Measurements from ENCODE around the gene DCP2. TPM values are rescaled to one million over a fixed set of nuclear protein-coding genes. Genes with fewer than 3 reads are reported as not detected.

DCP2 gene
- total and polyA plus RNA-seq, 2 donors (not counting 1 experiment from before 2014, with no cell fraction given): 7.9 to 19.5 TPM

DNA sequence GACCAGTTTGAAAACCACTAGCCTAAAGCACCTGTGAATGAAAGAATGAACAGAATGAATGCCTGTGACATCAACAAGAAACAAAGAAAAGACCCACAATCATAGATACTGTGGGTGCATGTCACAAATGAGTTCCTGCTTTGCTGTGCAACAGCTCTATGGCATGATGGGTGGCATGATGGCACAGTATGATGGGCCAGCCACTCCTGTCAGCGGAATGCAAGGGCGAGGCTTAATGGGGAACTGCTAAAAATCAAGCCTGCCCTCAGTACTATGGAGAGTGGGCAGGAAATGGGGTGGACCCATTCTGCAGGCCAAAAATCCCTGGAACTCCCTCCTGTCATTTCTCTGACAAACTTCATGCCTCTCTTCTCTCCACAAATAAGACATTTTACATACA lies 89.0 kb downstream of the DCP2 start:
- Histone ChIP-seq H4K20me1 (ENCODE audit: control insufficient read depth, extremely low read depth, insufficient read depth, low read length) (no peaks in the 10 kb centered on the region), H3K4me3 (replicated peaks in 1 of 4; ENCODE audit: control extremely low read depth in 1 of 4, insufficient read depth in 1 of 4, low read depth in 3 of 4, low read length in 4 of 4) (no peak overlapping the region), H3K9me3 (ENCODE audit: control insufficient read depth, insufficient read depth, low read depth, low read length) (no peaks in the 10 kb centered on the region), H3K4me2 (ENCODE audit: extremely low read depth, insufficient read depth, low read length) (no peak overlapping the region), H3K27ac (ENCODE audit: insufficient read depth, low read length) (no peak overlapping the region), H2AFZ (ENCODE audit: low read length) (no peak overlapping the region), H3K79me2 (ENCODE audit: control insufficient read depth, insufficient read depth, low read length) (no peaks in the 10 kb centered on the region), H3K36me3 (ENCODE audit: control insufficient read depth, insufficient read depth, low read length) (no peaks in the 10 kb centered on the region), H3K9ac (ENCODE audit: insufficient read depth, low read length) (no peak overlapping the region), H3K4me1 (ENCODE audit: control insufficient read depth, extremely low read depth, insufficient read depth, low read length) (peaks cover 10% of the 10 kb centered on the region), H3K27me3 (ENCODE audit: control insufficient read depth, insufficient read depth, low read length) (no peaks in the 10 kb centered on the region)
- no peak for TF ChIP-seq EZH2 (IDR thresholded peaks at IDR 0.05; ENCODE audit: low read length, missing control alignments)
- no peak for DNase-seq (ENCODE audit: low read depth in 2 of 2)

DNA sequence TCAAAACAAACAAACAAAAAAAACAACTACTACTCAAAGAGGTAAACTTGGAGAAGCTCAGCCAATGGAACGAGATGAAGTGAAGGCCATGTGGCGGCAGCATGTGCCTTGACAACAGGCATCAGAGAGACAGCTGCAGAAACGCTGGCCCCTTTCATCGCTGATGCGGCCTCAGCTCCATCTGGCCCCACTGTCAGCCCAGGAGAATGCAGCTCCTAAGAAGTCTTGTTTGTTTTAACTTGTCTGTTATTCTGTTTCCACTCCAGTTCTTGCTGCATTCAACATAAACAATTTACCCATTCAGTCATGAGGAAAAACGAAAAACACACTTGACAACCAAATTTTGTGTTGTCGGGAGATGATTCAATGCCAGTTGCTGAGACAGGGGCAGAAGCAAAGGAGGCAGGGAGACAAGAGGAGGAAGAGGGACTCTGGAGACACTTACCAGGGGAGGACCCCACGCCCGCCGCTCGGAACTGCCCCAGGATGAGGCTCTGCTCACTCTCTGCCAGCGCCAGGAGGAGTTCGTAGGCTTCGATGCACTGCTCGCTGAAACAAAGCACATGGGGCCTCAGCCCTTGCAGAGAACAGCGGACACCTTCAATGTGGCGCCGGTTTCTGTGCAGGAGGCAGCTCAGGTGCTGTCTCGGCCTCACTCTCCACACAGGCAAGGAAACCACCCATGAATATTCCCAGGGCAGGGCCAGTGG lies 91.2 kb downstream of the DCP2 start:
- DNase-seq (ENCODE audit: low read depth in 2 of 2): peak; percentile 37 to 94
- Histone ChIP-seq H3K79me2 (ENCODE audit: control insufficient read depth, insufficient read depth, low read length) (no peaks in the 10 kb centered on the region), H3K9me3 (ENCODE audit: control insufficient read depth, insufficient read depth, low read depth, low read length) (no peaks in the 10 kb centered on the region), H3K27ac (ENCODE audit: insufficient read depth, low read length) (peak overlapping the region; percentile 61), H3K27me3 (ENCODE audit: control insufficient read depth, insufficient read depth, low read length) (no peaks in the 10 kb centered on the region), H3K9ac (ENCODE audit: insufficient read depth, low read length) (no peak overlapping the region), H3K4me2 (ENCODE audit: extremely low read depth, insufficient read depth, low read length) (peak overlapping the region; percentile 8), H3K4me3 (replicated peaks in 1 of 4; ENCODE audit: control extremely low read depth in 1 of 4, insufficient read depth in 1 of 4, low read depth in 3 of 4, low read length in 4 of 4) (no peak overlapping the region), H3K36me3 (ENCODE audit: control insufficient read depth, insufficient read depth, low read length) (no peaks in the 10 kb centered on the region), H3K4me1 (ENCODE audit: control insufficient read depth, extremely low read depth, insufficient read depth, low read length) (peaks cover 5% of the 10 kb centered on the region), H2AFZ (ENCODE audit: low read length) (no peak overlapping the region), H4K20me1 (ENCODE audit: control insufficient read depth, extremely low read depth, insufficient read depth, low read length) (no peaks in the 10 kb centered on the region)
- TF ChIP-seq, protein P1, sequence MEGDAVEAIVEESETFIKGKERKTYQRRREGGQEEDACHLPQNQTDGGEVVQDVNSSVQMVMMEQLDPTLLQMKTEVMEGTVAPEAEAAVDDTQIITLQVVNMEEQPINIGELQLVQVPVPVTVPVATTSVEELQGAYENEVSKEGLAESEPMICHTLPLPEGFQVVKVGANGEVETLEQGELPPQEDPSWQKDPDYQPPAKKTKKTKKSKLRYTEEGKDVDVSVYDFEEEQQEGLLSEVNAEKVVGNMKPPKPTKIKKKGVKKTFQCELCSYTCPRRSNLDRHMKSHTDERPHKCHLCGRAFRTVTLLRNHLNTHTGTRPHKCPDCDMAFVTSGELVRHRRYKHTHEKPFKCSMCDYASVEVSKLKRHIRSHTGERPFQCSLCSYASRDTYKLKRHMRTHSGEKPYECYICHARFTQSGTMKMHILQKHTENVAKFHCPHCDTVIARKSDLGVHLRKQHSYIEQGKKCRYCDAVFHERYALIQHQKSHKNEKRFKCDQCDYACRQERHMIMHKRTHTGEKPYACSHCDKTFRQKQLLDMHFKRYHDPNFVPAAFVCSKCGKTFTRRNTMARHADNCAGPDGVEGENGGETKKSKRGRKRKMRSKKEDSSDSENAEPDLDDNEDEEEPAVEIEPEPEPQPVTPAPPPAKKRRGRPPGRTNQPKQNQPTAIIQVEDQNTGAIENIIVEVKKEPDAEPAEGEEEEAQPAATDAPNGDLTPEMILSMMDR (conservative IDR thresholded peaks at IDR 0.05 in 1 of 2, IDR thresholded peaks at IDR 0.05 in 1 of 2; ENCODE audit: low read depth in 1 of 2, low read length in 2 of 2): no peak
- TF ChIP-seq EZH2 (IDR thresholded peaks at IDR 0.05; ENCODE audit: low read length, missing control alignments): no peak

DNA sequence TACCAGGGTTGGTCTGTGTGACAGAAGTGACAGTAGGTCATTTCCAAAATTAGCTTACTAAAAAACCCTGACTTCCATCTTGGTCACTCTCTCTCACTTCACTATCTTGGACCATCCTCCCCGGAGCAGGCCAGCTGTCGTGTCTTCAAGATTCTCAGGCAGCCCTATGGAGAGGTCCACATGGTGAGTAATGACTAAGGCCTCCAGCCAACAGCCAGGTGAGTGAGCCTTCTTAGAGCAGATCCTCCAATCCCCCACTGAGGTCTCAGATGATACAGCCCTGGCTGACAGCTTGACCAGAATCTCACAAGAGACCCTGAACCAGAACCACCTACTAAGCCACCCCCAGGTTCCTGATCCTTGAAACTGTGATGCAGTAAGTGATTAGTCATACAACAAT lies 92.0 kb downstream of the DCP2 start:
- no peak overlapping the region for H3K4me2 ChIP-seq (ENCODE audit: extremely low read depth, insufficient read depth, low read length)
- H3K79me2 ChIP-seq (ENCODE audit: control insufficient read depth, insufficient read depth, low read length): no peaks in the 10 kb centered on the region
- peaks cover 5% of the 10 kb centered on the region for H3K4me1 ChIP-seq (ENCODE audit: control insufficient read depth, extremely low read depth, insufficient read depth, low read length)
- no peaks in the 10 kb centered on the region for H4K20me1 ChIP-seq (ENCODE audit: control insufficient read depth, extremely low read depth, insufficient read depth, low read length)
- peak overlapping the region; percentile 24 for H3K27ac ChIP-seq (ENCODE audit: insufficient read depth, low read length)
- no peaks in the 10 kb centered on the region for H3K36me3 ChIP-seq (ENCODE audit: control insufficient read depth, insufficient read depth, low read length)
- no peak overlapping the region for H3K4me3 ChIP-seq (replicated peaks in 1 of 4; ENCODE audit: control extremely low read depth in 1 of 4, insufficient read depth in 1 of 4, low read depth in 3 of 4, low read length in 4 of 4)
- peak; percentile 52 to 73 for DNase-seq (ENCODE audit: low read depth in 2 of 2)
- no peaks in the 10 kb centered on the region for H3K27me3 ChIP-seq (ENCODE audit: control insufficient read depth, insufficient read depth, low read length)
- no peak overlapping the region for H2AFZ ChIP-seq (ENCODE audit: low read length)
- H3K9me3 ChIP-seq (ENCODE audit: control insufficient read depth, insufficient read depth, low read depth, low read length): no peaks in the 10 kb centered on the region
- no peak overlapping the region for H3K9ac ChIP-seq (ENCODE audit: insufficient read depth, low read length)
- TF ChIP-seq EZH2 (IDR thresholded peaks at IDR 0.05; ENCODE audit: low read length, missing control alignments): no peak
- TF ChIP-seq, protein P1 (conservative IDR thresholded peaks at IDR 0.05 in 1 of 2, IDR thresholded peaks at IDR 0.05 in 1 of 2; ENCODE audit: low read depth in 1 of 2, low read length in 2 of 2): no peak

Other genes with a start within 250 kb of the DCP2 start
- gene APC, start 238.9 kb upstream of the DCP2 start, total RNA-seq: 43.7 and 69.9 TPM in 2 replicates
- gene APC, start 238.9 kb upstream of the DCP2 start, polyA plus RNA-seq: 22.9 and 23.6 TPM in 2 replicates
- 58.0 and 58.5 TPM in 2 replicates for gene SRP19, start 115.5 kb upstream of the DCP2 start, total RNA-seq
- gene SRP19, start 115.5 kb upstream of the DCP2 start, polyA plus RNA-seq: 109 and 118 TPM in 2 replicates
- gene REEP5, start 54.6 kb upstream of the DCP2 start, total RNA-seq: 54.7 and 56.8 TPM in 2 replicates
- 105 and 111 TPM in 2 replicates for gene REEP5, start 54.6 kb upstream of the DCP2 start, polyA plus RNA-seq

Data from fibroblast of lung (primary cell).